ENCODE data around the gene BDH2. TPM values are rescaled to one million over a fixed set of nuclear protein-coding genes. Genes with fewer than 3 reads are reported as not detected.

The BDH2 gene
- total RNA-seq, 1 experiment from 2014 or later = 40.2 TPM

GRCh38 chr4:103111598-103111997, 12.0 kb upstream of the BDH2 start:
- Mint-ChIP-seq H3K27me3 (ENCODE audit: low read depth) (no peaks in the 10 kb centered on the region), H3K27ac (no peak overlapping the region), H3K9me3 (no peaks in the 10 kb centered on the region), H3K4me3 (no peak overlapping the region), H3K36me3 (ENCODE audit: insufficient read depth in 1 of 3, low read depth in 3 of 3) (peaks cover 21 to 52% (median 50%) of the 10 kb centered on the region in 3 experiments; a peak in 6 of 7 replicates), H3K4me1 (no peaks in the 10 kb centered on the region)
- no peaks in the 10 kb centered on the region for H3K79me2 ChIP-seq (ENCODE audit: insufficient read depth, low read length)
- no peaks in the 10 kb centered on the region for H3K4me1 ChIP-seq (ENCODE audit: insufficient read depth, low read length)
- no peak overlapping the region for H3K4ac ChIP-seq (ENCODE audit: low read depth, low read length)
- no peak overlapping the region for H3K9ac ChIP-seq (ENCODE audit: extremely low read depth, insufficient read length, low read length)
- H2BK12ac ChIP-seq (ENCODE audit: insufficient read length, low read depth, low read length) = no peak overlapping the region
- H3K27ac ChIP-seq (ENCODE audit: insufficient read length, low read depth, low read length) = no peak overlapping the region
- H3T11ph ChIP-seq (ENCODE audit: low read length) = no peak overlapping the region
- no peak for DNase-seq
- no peaks in the 10 kb centered on the region for H4K20me1 ChIP-seq (ENCODE audit: control insufficient read depth, insufficient read depth, insufficient read length)
- H3K23ac ChIP-seq (ENCODE audit: insufficient read length, low read depth, low read length) = no peak overlapping the region
- H3K23me2 ChIP-seq (ENCODE audit: insufficient read length, low read depth, low read length, poor library complexity, severe bottlenecking) = no peaks in the 10 kb centered on the region
- TF ChIP-seq CTCF (conservative IDR thresholded peaks at IDR 0.05) = no peak
- H4K91ac ChIP-seq (ENCODE audit: insufficient read length, low read depth, low read length) = no peak overlapping the region
- H2BK120ac ChIP-seq (ENCODE audit: low read depth, low read length, poor library complexity, severe bottlenecking) = no peak overlapping the region
- no peak overlapping the region for H4K5ac ChIP-seq (ENCODE audit: insufficient read length, low read depth, low read length)
- H3K18ac ChIP-seq (ENCODE audit: insufficient read length, low read depth, low read length) = no peak overlapping the region
- no peak overlapping the region for H2BK5ac ChIP-seq (ENCODE audit: insufficient read length, low read length)
- H3K9me3 ChIP-seq (ENCODE audit: control insufficient read depth, low read depth, low read length) = no peaks in the 10 kb centered on the region
- H3K56ac ChIP-seq (ENCODE audit: insufficient read length, low read depth, low read length) = no peak overlapping the region
- H3K14ac ChIP-seq (ENCODE audit: insufficient read depth, low read length) = no peak overlapping the region
- H2AK5ac ChIP-seq (ENCODE audit: insufficient read length, low read length) = no peak overlapping the region
- no peak overlapping the region for H2BK15ac ChIP-seq (ENCODE audit: low read depth, low read length)
- H4K8ac ChIP-seq (replicated peaks; ENCODE audit: insufficient read length, low read depth, low read length) = no peak overlapping the region
- H3K27me3 ChIP-seq (ENCODE audit: insufficient read depth, low read length) = no peaks in the 10 kb centered on the region
- no peak overlapping the region for H2AFZ ChIP-seq (ENCODE audit: low read length)
- H2BK20ac ChIP-seq (ENCODE audit: low read depth, low read length, poor library complexity, severe bottlenecking) = no peak overlapping the region
- no peaks in the 10 kb centered on the region for H3K79me1 ChIP-seq (ENCODE audit: insufficient read depth, low read depth, low read length, poor library complexity, severe bottlenecking)
- WGBS (ENCODE audit: extremely low coverage, insufficient read length, low lambda C conversion rate) = no CpG with 5 or more reads among the region's 4 CpGs
- no peak overlapping the region for H3K4me2 ChIP-seq (ENCODE audit: insufficient read depth, insufficient read length, low read length)

Measured in H9 (cell line).